CD4-positive, alpha-beta T cell (primary cell): ENCODE data around the gene SKAP2. TPM values are rescaled to one million over a fixed set of nuclear protein-coding genes. Genes with fewer than 3 reads are reported as not detected.

ENCODE experiments used
- ATAC-seq: fragments of 200-7000 bp; cut with Tn5 transposase; one replicate; pipeline ENCODE4 v1.10.0; 2022; ENCODE audit warnings: mild to moderate bottlenecking; ENCODE audit not compliant: poor library complexity
- CTCF ChIA-PET: fragments of 350-600 bp; sonication (Branson Sonifier 250); formaldehyde crosslinking; loops from one replicate; lab custom pipeline; 2021; ENCODE audit warnings: antibody characterized with exemption, inconsistent platforms; lab: Charles Lee
- POLR2A ChIA-PET: fragments of 350-600 bp; sonication (Branson Sonifier 250); formaldehyde crosslinking; loops from one replicate; lab custom pipeline; 2021; ENCODE audit warnings: antibody characterized with exemption, inconsistent platforms; lab: Charles Lee
- DNase-seq, 14 experiments: peaks; one replicate each; pipeline ENCODE4 v3.0.0-alpha.2; 2013 to 2020; ENCODE audit warnings: mixed read lengths in 2 of 14
- H3K27ac ChIP-seq, 2 donors: one replicate each; pipeline versions ENCODE4 v1.5.1 to v1.7.0; 2013; ENCODE audit warnings: low read length in 2 of 2, low read depth in 1 of 2, mild to moderate bottlenecking in 1 of 2
- H3K27me3 ChIP-seq, 2 experiments: 1 replicate in 1 of 2; 2 replicates in 1 of 2; pipeline versions ENCODE4 v1.6.1 to v1.7.0; 2013; ENCODE audit warnings: low read length in 2 of 2, control low read depth in 1 of 2, mild to moderate bottlenecking in 1 of 2, moderate library complexity in 1 of 2; ENCODE audit not compliant: insufficient read depth in 2 of 2, control insufficient read depth in 1 of 2
- H3K36me3 ChIP-seq: one replicate; pipeline ENCODE4 v1.6.1; 2013; ENCODE audit warnings: low read length, control low read depth; ENCODE audit not compliant: insufficient read depth
- H3K4me1 ChIP-seq: one replicate; pipeline ENCODE4 v1.6.1; 2013; ENCODE audit warnings: low read length, control low read depth; ENCODE audit not compliant: insufficient read depth
- H3K4me3 ChIP-seq: one replicate; pipeline ENCODE4 v1.5.1; 2013; ENCODE audit warnings: mild to moderate bottlenecking, low read length, moderate library complexity
- H3K9me3 ChIP-seq, 2 experiments: 1 replicate in 1 of 2; 2 replicates in 1 of 2; pipeline versions ENCODE4 v1.6.1 to v1.7.0; 2013; ENCODE audit warnings: low read length in 2 of 2, mild to moderate bottlenecking in 2 of 2, control low read depth in 1 of 2, moderate library complexity in 1 of 2; ENCODE audit not compliant: control insufficient read depth in 1 of 2, insufficient read depth in 1 of 2
- H3K27ac Mint-ChIP-seq: one replicate; pipeline ENCODE4 v1.8.0; 2020; ENCODE audit warnings: mixed read lengths
- H3K27me3 Mint-ChIP-seq: one replicate; pipeline ENCODE4 v1.8.0; 2021; ENCODE audit warnings: mixed read lengths
- H3K36me3 Mint-ChIP-seq: one replicate; pipeline ENCODE4 v1.8.0; 2021; ENCODE audit warnings: low read depth, mixed read lengths
- H3K4me1 Mint-ChIP-seq: one replicate; pipeline ENCODE4 v1.8.0; 2021; ENCODE audit warnings: low read depth, mixed read lengths
- H3K4me3 Mint-ChIP-seq: one replicate; pipeline ENCODE4 v1.8.0; 2020; ENCODE audit warnings: mild to moderate bottlenecking, mixed read lengths
- H3K9me3 Mint-ChIP-seq: one replicate; pipeline ENCODE4 v1.8.0; 2020; ENCODE audit warnings: mixed read lengths
- intact Hi-C, 2 experiments: fragments of 100-400 bp; cut with DNase I in 1 of 2; cut with micrococcal nuclease in 1 of 2; formaldehyde crosslinking; loops; one replicate each; pipeline versions ENCODE4 v1.15.1 to v1.9.0; 2023 to 2025; cut with DNase I, micrococcal nuclease
- total RNA-seq, 174 experiments: library from RNA in 2 of 174; stranded (reverse) in 2 of 174; gene quantifications; one replicate each; pipeline ENCODE4 v1.2.3 and lab custom pipeline; 2021 to 2026
- TF ChIP-seq, protein P1 (sequence below): fragments of 200-600 bp; IDR thresholded peaks from one replicate; pipeline ENCODE4 v1.8.0; 2022; ENCODE audit warnings: antibody characterized with exemption, mild to moderate bottlenecking

SKAP2 gene
- total RNA-seq, 2 experiments from 2014 or later: 0.91 to 1.2 TPM

DNA sequence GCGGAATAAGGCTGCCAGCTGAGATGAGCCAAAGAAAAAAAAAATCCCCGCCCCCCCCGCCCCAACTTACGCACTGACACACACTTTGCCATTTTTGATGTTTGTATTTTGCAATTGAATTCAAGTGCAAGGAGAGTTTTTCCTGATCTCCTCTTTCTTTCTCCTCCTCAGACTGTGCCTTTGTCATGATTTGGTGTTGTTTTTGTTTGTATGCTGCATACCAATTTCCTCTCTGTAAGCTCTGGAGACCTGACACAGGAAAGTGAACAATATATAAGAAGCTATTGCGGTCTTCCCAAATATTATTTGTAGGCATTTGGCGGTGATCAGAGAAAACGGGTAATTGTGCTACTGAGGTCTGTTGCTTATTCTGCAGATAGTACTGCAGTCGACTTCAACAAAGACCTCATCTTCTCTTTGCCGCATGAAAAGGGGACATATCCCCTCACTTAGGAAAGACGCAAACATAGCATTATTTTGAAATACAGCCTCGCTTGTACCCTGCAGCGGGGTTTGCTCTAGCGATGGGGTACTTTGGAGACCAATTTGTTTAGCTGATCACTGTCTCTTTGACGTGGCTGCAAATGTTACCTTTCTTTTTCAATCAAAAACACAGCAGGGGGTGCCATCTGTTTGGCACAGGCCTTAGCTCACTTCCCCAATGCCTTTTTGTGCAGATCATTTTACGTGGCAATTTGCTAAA is 206.6 kb downstream of the SKAP2 start:
- no peaks in the 10 kb centered on the region for H3K36me3 ChIP-seq
- no peak for DNase-seq
- no peaks in the 10 kb centered on the region for H3K4me1 ChIP-seq
- Mint-ChIP-seq H3K27me3 (peaks cover 60% of the 10 kb centered on the region), H3K4me3 (no peak overlapping the region), H3K4me1 (no peaks in the 10 kb centered on the region), H3K9me3 (no peaks in the 10 kb centered on the region), H3K36me3 (no peaks in the 10 kb centered on the region), H3K27ac (no peak overlapping the region)
- POLR2A ChIA-PET: no interaction called here
- TF ChIP-seq, protein P1, sequence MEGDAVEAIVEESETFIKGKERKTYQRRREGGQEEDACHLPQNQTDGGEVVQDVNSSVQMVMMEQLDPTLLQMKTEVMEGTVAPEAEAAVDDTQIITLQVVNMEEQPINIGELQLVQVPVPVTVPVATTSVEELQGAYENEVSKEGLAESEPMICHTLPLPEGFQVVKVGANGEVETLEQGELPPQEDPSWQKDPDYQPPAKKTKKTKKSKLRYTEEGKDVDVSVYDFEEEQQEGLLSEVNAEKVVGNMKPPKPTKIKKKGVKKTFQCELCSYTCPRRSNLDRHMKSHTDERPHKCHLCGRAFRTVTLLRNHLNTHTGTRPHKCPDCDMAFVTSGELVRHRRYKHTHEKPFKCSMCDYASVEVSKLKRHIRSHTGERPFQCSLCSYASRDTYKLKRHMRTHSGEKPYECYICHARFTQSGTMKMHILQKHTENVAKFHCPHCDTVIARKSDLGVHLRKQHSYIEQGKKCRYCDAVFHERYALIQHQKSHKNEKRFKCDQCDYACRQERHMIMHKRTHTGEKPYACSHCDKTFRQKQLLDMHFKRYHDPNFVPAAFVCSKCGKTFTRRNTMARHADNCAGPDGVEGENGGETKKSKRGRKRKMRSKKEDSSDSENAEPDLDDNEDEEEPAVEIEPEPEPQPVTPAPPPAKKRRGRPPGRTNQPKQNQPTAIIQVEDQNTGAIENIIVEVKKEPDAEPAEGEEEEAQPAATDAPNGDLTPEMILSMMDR: no peak
- peaks cover 0 to 4% of the 10 kb centered on the region in 2 experiments for H3K27me3 ChIP-seq
- intact Hi-C loops: no loop called here
- CTCF ChIA-PET: no interaction called here
- no peak overlapping the region for H3K27ac ChIP-seq
- no peak for ATAC-seq
- no peaks in the 10 kb centered on the region for H3K9me3 ChIP-seq
- no peak overlapping the region for H3K4me3 ChIP-seq

DNA sequence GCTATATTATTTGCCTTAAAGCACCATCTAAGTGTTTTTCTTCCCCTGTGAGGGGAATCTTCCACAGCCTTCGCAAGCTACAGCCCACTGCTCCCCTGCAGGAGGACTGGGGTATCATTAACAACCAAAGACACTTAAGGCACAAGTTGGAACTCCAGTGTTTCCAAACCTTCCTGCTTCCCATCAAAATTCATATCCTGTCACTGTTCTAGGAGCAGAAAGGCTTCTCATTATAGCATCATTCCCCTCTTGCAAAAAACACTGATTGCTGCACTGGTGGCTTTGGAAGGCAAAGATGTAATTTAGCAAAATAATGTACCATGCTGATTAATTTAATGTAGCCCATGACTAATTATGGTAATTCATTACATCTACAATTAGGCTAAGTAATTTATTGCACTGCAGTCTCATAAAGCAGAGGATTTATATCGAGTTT is 207.2 kb downstream of the SKAP2 start:
- H3K36me3 ChIP-seq: no peaks in the 10 kb centered on the region
- no peak overlapping the region for H3K27ac ChIP-seq
- ChIA-PET CTCF (no interaction called here), POLR2A (no interaction called here)
- no peaks in the 10 kb centered on the region for H3K36me3 Mint-ChIP-seq
- no peaks in the 10 kb centered on the region for H3K4me1 Mint-ChIP-seq
- no peaks in the 10 kb centered on the region for H3K4me1 ChIP-seq
- ATAC-seq (no peak), DNase-seq (no peak)
- no peak overlapping the region for H3K27ac Mint-ChIP-seq
- H3K4me3 Mint-ChIP-seq: no peak overlapping the region
- H3K27me3 Mint-ChIP-seq: peaks cover 55% of the 10 kb centered on the region
- H3K4me3 ChIP-seq: no peak overlapping the region
- H3K9me3 Mint-ChIP-seq: no peaks in the 10 kb centered on the region
- intact Hi-C loops: no loop called here
- TF ChIP-seq, protein P1: no peak
- H3K9me3 ChIP-seq: no peaks in the 10 kb centered on the region
- peaks cover 0 to 4% of the 10 kb centered on the region in 2 experiments for H3K27me3 ChIP-seq

DNA sequence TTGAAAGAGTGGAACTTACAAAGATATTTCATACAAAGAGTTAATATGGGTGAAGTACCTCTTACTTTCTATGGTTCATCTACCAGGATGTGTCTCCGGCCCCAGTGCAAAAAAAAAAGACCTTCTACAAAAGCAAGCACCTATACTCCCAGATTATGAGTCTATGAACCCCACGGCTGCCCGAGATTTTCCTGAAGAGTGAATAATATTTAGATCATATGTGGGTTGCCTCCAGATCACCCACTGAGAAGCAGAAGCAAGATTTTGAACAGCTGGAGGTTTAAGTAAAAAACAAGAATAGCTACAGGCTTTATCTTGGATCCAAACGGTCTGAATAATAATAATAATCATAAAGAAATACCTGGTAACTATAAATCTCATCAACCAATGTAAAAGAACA is 207.7 kb downstream of the SKAP2 start:
- Histone ChIP-seq H3K27me3 (peaks cover 0 to 4% of the 10 kb centered on the region in 2 experiments), H3K27ac (no peak overlapping the region), H3K9me3 (no peaks in the 10 kb centered on the region), H3K4me1 (no peaks in the 10 kb centered on the region), H3K36me3 (no peaks in the 10 kb centered on the region), H3K4me3 (no peak overlapping the region)
- no peaks in the 10 kb centered on the region for H3K4me1 Mint-ChIP-seq
- TF ChIP-seq, protein P1: no peak
- no peak overlapping the region for H3K27ac Mint-ChIP-seq
- intact Hi-C loops: no loop called here
- H3K9me3 Mint-ChIP-seq: no peaks in the 10 kb centered on the region
- DNase-seq (no peak), ATAC-seq (no peak)
- H3K4me3 Mint-ChIP-seq: no peak overlapping the region
- H3K27me3 Mint-ChIP-seq: peaks cover 59% of the 10 kb centered on the region
- H3K36me3 Mint-ChIP-seq: no peaks in the 10 kb centered on the region
- ChIA-PET POLR2A (no interaction called here), CTCF (interaction anchor here (0.9 kb wide), 1 partner anchor 9 kb away, joined by 3 read pairs; no protein-coding TSS in a partner anchor)
